ENCODE data around the gene NEDD8.

Gene NEDD8

DNA sequence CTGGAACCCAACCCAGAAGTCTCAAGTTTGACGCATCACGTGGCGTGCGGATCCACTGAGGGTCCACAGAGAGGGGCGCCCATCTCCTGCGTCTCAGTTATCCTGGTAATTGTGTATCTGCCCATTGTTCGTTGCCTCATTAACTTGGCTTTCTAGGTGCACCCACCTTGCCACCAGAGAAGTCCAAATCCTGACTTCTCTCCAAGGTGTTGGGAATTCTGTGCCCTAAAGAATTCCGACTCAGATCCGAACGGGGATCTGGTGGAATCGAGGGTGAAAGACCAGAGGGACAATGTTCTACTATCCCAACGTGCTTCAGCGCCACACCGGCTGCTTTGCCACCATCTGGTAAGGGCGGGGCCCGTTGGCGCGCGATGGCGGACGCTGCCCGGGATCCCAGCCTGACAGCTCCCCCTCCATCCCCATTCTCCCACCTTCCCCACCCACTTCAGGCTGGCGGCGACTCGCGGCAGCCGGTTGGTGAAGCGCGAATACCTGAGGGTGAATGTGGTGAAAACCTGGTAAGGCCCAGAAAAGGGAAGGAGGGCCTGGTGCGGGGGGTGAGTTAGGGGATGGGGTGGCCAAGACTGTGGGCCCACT lies 59.8 kb downstream of the NEDD8 start:
- peak overlapping the region; percentile 36 for H3K27ac ChIP-seq
- H3K27me3 ChIP-seq: peaks cover 17% of the 10 kb centered on the region
- H3K4me3 ChIP-seq (ENCODE audit: low read depth in 1 of 2, low read length in 1 of 2): peak overlapping the region in 1 of 2 experiments; percentile 43
- H3K4me1 ChIP-seq (ENCODE audit: control insufficient read depth in 1 of 2, insufficient read depth in 1 of 2, low read depth in 1 of 2, low read length in 1 of 2): peaks cover 44 to 54% of the 10 kb centered on the region in 2 experiments
- peaks cover 85% of the 10 kb centered on the region for H3K36me3 ChIP-seq
- H3K9me3 ChIP-seq: no peaks in the 10 kb centered on the region
- TF ChIP-seq, protein P1, sequence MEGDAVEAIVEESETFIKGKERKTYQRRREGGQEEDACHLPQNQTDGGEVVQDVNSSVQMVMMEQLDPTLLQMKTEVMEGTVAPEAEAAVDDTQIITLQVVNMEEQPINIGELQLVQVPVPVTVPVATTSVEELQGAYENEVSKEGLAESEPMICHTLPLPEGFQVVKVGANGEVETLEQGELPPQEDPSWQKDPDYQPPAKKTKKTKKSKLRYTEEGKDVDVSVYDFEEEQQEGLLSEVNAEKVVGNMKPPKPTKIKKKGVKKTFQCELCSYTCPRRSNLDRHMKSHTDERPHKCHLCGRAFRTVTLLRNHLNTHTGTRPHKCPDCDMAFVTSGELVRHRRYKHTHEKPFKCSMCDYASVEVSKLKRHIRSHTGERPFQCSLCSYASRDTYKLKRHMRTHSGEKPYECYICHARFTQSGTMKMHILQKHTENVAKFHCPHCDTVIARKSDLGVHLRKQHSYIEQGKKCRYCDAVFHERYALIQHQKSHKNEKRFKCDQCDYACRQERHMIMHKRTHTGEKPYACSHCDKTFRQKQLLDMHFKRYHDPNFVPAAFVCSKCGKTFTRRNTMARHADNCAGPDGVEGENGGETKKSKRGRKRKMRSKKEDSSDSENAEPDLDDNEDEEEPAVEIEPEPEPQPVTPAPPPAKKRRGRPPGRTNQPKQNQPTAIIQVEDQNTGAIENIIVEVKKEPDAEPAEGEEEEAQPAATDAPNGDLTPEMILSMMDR (IDR thresholded peaks at IDR 0.05): no peak

DNA sequence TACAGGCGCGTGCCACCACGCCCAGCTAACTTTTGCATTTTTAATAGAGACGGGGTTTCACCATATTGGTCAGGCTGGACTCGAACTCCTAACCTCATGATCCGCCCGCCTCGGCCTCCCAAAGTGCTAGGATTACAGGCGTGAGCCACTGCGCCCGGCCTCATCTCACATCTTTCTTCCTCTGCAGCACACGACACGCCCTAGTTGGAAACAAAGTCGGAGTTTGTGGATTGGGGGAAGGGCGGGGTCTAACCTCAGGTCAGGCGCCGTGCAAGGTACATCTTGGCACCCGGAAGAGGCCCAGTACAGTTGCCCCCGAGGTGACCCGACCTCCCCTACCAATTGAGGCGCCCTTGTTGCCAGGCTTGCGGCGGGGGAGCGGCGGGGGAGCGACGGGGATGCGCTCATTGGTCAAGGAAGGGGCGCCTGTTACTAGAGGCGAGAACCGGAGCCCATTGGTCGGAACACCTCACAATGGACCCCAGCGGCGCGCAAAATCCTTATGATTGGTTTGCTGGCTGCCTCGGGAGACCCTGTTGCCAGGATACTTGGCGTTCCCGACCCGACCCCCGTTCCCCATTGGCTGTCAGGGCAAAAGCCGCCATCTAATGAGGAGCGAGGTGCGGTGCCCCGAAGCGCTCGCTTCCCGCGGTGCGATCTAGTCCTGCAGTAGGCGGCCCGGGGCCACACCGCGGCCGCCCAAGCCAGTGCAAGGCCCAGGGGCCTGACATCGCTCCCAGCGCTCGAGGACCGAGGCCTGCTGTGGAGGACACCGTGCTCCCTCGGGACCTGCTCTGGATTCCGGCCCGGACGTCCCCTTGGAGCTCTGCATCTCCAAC lies 60.5 kb downstream of the NEDD8 start, which contains the start of gene REC8:
Gene REC8, plus strand, starts transcription at position 659 of the 839 bp plus-strand sequence. CDS start 473 bp downstream, outside the sequence.
- H3K27me3 ChIP-seq: peaks cover 17% of the 10 kb centered on the region
- H3K36me3 ChIP-seq: peaks cover 83% of the 10 kb centered on the region
- H3K4me3 ChIP-seq (ENCODE audit: low read depth in 1 of 2, low read length in 1 of 2): peak within 1 kb of the TSS; percentile 43 to 47
- peaks cover 51 to 61% of the 10 kb centered on the region in 2 experiments for H3K4me1 ChIP-seq (ENCODE audit: control insufficient read depth in 1 of 2, insufficient read depth in 1 of 2, low read depth in 1 of 2, low read length in 1 of 2)
- TF ChIP-seq, protein P1 (IDR thresholded peaks at IDR 0.05): no peak
- H3K27ac ChIP-seq: peak within 1 kb of the TSS; percentile 36
- H3K9me3 ChIP-seq: no peaks in the 10 kb centered on the region

DNA sequence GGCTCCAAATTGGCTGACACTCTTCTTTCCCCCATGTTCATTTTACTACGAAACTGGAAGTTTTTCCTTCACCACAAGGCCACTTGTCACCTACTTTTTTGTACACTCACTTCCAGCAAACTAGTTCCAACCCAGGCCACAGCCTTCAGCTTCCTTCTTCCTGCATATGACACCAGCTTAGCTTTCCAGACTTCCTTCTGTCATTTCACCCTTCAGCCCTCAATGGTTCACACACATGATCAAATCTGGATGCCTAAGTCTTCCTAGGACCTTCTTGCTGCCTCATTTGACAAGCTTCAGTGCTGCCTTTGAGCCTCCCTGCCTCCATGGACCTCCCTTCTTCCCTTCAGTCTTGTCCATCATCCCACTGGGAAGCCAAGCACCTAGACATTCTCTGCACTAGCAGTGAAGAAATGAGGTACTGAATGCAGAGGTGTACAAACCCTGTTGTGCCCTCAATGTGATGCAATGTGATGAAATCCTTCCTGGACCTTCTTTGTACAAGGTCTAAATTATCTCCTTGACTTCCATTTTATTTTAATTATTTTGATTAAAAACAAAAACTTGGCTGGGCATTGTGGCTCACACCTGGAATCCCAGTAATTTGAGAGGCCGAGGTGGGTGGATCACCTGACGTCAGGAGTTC lies 64.6 kb downstream of the NEDD8 start:
- Histone ChIP-seq H3K4me1 (ENCODE audit: control insufficient read depth in 1 of 2, insufficient read depth in 1 of 2, low read depth in 1 of 2, low read length in 1 of 2) (peaks cover 79 to 90% of the 10 kb centered on the region in 2 experiments), H3K27me3 (peaks cover 14% of the 10 kb centered on the region), H3K4me3 (ENCODE audit: low read depth in 1 of 2, low read length in 1 of 2) (peak overlapping the region in 1 of 2 experiments; percentile 24), H3K9me3 (no peaks in the 10 kb centered on the region), H3K36me3 (peaks cover 85% of the 10 kb centered on the region), H3K27ac (peak overlapping the region; percentile 94)
- TF ChIP-seq, protein P1 (IDR thresholded peaks at IDR 0.05): no peak

All from neutrophil (primary cell).